ENCODE results near the gene MAVS. TPM values are rescaled to one million over a fixed set of nuclear protein-coding genes. Genes with fewer than 3 reads are reported as not detected.
"Not testable (repeated sequence)": the region's sequence is repeated elsewhere in the genome, so short reads cannot be mapped to it uniquely, and the experiment has no call there.

The MAVS gene
- total RNA-seq, 1 donor = 32.4 TPM

GRCh38 chr20:3890999-3891929 lies 44.6 kb downstream of the MAVS start:
- no peak for DNase-seq (ENCODE audit: low read depth)
- peak overlapping the region; percentile 97 for H3K4me3 ChIP-seq (ENCODE audit: low read depth, low read length)
- TF ChIP-seq CTCF (IDR thresholded peaks at IDR 0.05; ENCODE audit: insufficient read depth, low read depth, low read length) = no peak

- TF ChIP-seq CTCF (IDR thresholded peaks at IDR 0.05; ENCODE audit: insufficient read depth, low read depth, low read length) = no peak
- no peak for DNase-seq (ENCODE audit: low read depth)
- H3K4me3 ChIP-seq (ENCODE audit: low read depth, low read length) = no peak overlapping the region
Measured at GRCh38 chr20:3894796-3895195, 48.2 kb downstream of the MAVS start.

GRCh38 chr20:3896302-3896701 lies 49.7 kb downstream of the MAVS start:
- no peak for TF ChIP-seq CTCF (IDR thresholded peaks at IDR 0.05; ENCODE audit: insufficient read depth, low read depth, low read length)
- H3K4me3 ChIP-seq (ENCODE audit: low read depth, low read length) = no peak overlapping the region
- peak; percentile 49 for DNase-seq (ENCODE audit: low read depth)

GRCh38 chr20:3896853-3897583 lies 50.4 kb downstream of the MAVS start:
- no peak overlapping the region for H3K4me3 ChIP-seq (ENCODE audit: low read depth, low read length)
- DNase-seq (ENCODE audit: low read depth) = no peak
- no peak for TF ChIP-seq CTCF (IDR thresholded peaks at IDR 0.05; ENCODE audit: insufficient read depth, low read depth, low read length)

- not testable (repeated sequence) for DNase-seq (ENCODE audit: low read depth)
Measured at GRCh38 chr20:3898181-3898580, 51.5 kb downstream of the MAVS start.

DNA sequence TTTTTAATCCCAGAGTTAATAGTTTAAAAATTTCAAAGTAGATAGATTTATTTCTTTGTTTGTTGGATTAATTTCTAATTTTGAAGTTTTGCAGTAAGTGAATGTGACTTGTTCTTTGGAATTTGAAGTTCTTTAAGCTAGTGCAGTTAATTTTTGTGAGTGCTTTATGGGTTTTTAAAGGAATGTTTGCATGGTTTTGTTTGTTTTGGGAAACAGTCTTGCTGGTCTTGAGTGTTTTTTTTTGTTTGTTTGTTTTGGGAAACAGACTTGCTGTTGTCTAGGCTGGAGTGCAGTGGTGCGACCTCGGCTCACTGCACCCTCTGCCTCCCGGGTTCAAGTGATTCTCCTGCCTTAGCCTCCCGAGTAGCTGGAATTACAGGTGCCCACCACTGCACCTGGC lies 52.0 kb downstream of the MAVS start:
- peak; percentile 55 for DNase-seq (ENCODE audit: low read depth)
- H3K4me3 ChIP-seq (ENCODE audit: low read depth, low read length) = no peak overlapping the region
- TF ChIP-seq CTCF (IDR thresholded peaks at IDR 0.05; ENCODE audit: insufficient read depth, low read depth, low read length) = no peak

More at GRCh38 chr20:3898181-3898580, 51.5 kb downstream of the MAVS start:
- H3K4me3 ChIP-seq (ENCODE audit: low read depth, low read length) = not testable (repeated sequence)

- H3K4me3 ChIP-seq (ENCODE audit: low read depth, low read length) = no peak overlapping the region
- no peak for TF ChIP-seq CTCF (IDR thresholded peaks at IDR 0.05; ENCODE audit: insufficient read depth, low read depth, low read length)
- DNase-seq (ENCODE audit: low read depth) = no peak
Measured at GRCh38 chr20:3900187-3900604, 53.6 kb downstream of the MAVS start.
